HCT116 (cell line): ENCODE measurements around the gene UQCRC1. TPM values are rescaled to one million over a fixed set of nuclear protein-coding genes. Genes with fewer than 3 reads are reported as not detected.

ENCODE experiments used
- ATAC-seq: fragments of 200-7000 bp; cut with Tn5 transposase; 2 replicates; pipeline ENCODE4 v1.9.1; 2020; ENCODE audit warnings: mild to moderate bottlenecking, moderate library complexity
- BruUV-seq: library from RNA; stranded (reverse); fragments of 400-500 nt; replicated peaks from 2 replicates; lab custom pipeline; 2021; lab: Mats Ljungman, UMichigan
- CTCF ChIA-PET: fragments of 300-600 bp; sonication (Branson Sonifier 250); formaldehyde crosslinking; loops from one replicate; lab custom pipeline; 2021; ENCODE audit warnings: antibody characterized with exemption; lab: Charles Lee
- POLR2A ChIA-PET: fragments of 300-600, 350-600 bp; sonication (Branson Sonifier 250); formaldehyde crosslinking; loops from one replicate; lab custom pipeline; 2021; ENCODE audit warnings: antibody characterized with exemption; lab: Charles Lee
- RAD21 ChIA-PET, 2 experiments: fragments of 300-600 bp; sonication (Branson Sonifier 250); formaldehyde crosslinking; loops; one replicate each; lab custom pipeline; 2023; ENCODE audit warnings: low total read pairs in 2 of 2; ENCODE audit not compliant: uncharacterized antibody in 2 of 2, unreplicated experiment in 2 of 2, low non-redundant PET in 1 of 2; lab: Charles Lee
- DNase-seq: peaks from one replicate; pipeline ENCODE4 v3.0.0-alpha.2; 2010; ENCODE audit warnings: low read depth, low spot score
- H2AFZ ChIP-seq: fragments of 200-600 bp; shearing (Covaris generic), sonication (generic); 2 replicates; pipeline ENCODE4 v1.6.1; 2017; ENCODE audit warnings: low read depth, mixed run types, mixed read lengths, antibody characterized with exemption, low read length; ENCODE audit not compliant: poor library complexity, severe bottlenecking
- H3K27ac ChIP-seq: 2 replicates; pipeline ENCODE4 v1.5.1; 2012; ENCODE audit warnings: low read depth, low read length
- H3K27me3 ChIP-seq: fragments of 200-600 bp; sonication (generic); 2 replicates; pipeline ENCODE4 v1.6.1; 2016; ENCODE audit warnings: mixed run types, low read length, mixed read lengths; ENCODE audit not compliant: insufficient read depth
- H3K36me3 ChIP-seq, 2 experiments: fragments of 200-500 bp in 1 of 2; fragments of 200-600 bp in 1 of 2; sonication (Bioruptor generic) in 1 of 2; sonication (generic) in 1 of 2; 2 replicates each; pipeline versions ENCODE4 v1.5.1 to v1.6.1; 2014 to 2016; ENCODE audit warnings: low read length in 2 of 2, inconsistent platforms in 1 of 2, mixed read lengths in 1 of 2, mixed run types in 1 of 2; ENCODE audit not compliant: insufficient read depth in 2 of 2, control insufficient read depth in 1 of 2
- H3K4me1 ChIP-seq, 2 experiments: fragments of 200-600 bp in 1 of 2; sonication (generic) in 1 of 2; 2 replicates each; pipeline versions ENCODE4 v1.5.1 to v1.6.1; 2012 to 2017; ENCODE audit warnings: low read length in 2 of 2, inconsistent platforms in 1 of 2, mild to moderate bottlenecking in 1 of 2, mixed read lengths in 1 of 2, mixed run types in 1 of 2, moderate library complexity in 1 of 2; ENCODE audit not compliant: insufficient read depth in 2 of 2, control insufficient read depth in 1 of 2
- H3K4me2 ChIP-seq: fragments of 200-600 bp; sonication (generic); 2 replicates; pipeline ENCODE4 v1.6.1; 2017; ENCODE audit warnings: mixed run types, low read length, mixed read lengths
- H3K4me3 ChIP-seq, 2 experiments: fragments of 200-600 bp in 1 of 2; sonication (generic) in 1 of 2; replicated peaks in 1 of 2; 2 replicates each; pipeline ENCODE4 v1.5.1; 2011 to 2016; ENCODE audit warnings: low read length in 2 of 2, control low read depth in 1 of 2, low read depth in 1 of 2, mild to moderate bottlenecking in 1 of 2, mixed read lengths in 1 of 2, mixed run types in 1 of 2
- H3K79me2 ChIP-seq: fragments of 200-600 bp; sonication (generic); 2 replicates; pipeline ENCODE4 v1.6.1; 2017; ENCODE audit warnings: mild to moderate bottlenecking, mixed run types, low read length, moderate library complexity, mixed read lengths; ENCODE audit not compliant: insufficient read depth
- H3K9ac ChIP-seq: fragments of 200-600 bp; sonication (generic); 2 replicates; pipeline ENCODE4 v1.6.1; 2016; ENCODE audit warnings: low read length, mixed read lengths
- H3K9me2 ChIP-seq: fragments of 200-600 bp; sonication (generic), shearing (Covaris generic); 2 replicates; pipeline ENCODE4 v1.6.1; 2017; ENCODE audit warnings: mixed run types, mild to moderate bottlenecking, moderate library complexity; ENCODE audit not compliant: insufficient read depth
- H3K9me3 ChIP-seq, 2 experiments: fragments of 200-500 bp in 1 of 2; fragments of 200-600 bp in 1 of 2; sonication (Bioruptor generic) in 1 of 2; sonication (generic) in 1 of 2; 2 replicates each; pipeline ENCODE4 v1.6.1; 2014 to 2017; ENCODE audit warnings: low read length in 2 of 2, mixed read lengths in 2 of 2, inconsistent platforms in 1 of 2, low read depth in 1 of 2, mild to moderate bottlenecking in 1 of 2, mixed run types in 1 of 2, moderate library complexity in 1 of 2; ENCODE audit not compliant: control insufficient read depth in 1 of 2, insufficient read depth in 1 of 2
- H4K20me1 ChIP-seq: fragments of 200-600 bp; sonication (generic), shearing (Covaris generic); 2 replicates; pipeline ENCODE4 v1.6.1; 2017; ENCODE audit warnings: mixed run types, mild to moderate bottlenecking, moderate library complexity; ENCODE audit not compliant: insufficient read depth
- CBX3 ChIP-seq: IDR thresholded peaks from 2 replicates; pipeline ENCODE4 v1.6.1; 2012; ENCODE audit warnings: low read depth
- CEBPB ChIP-seq: IDR thresholded peaks from 2 replicates; pipeline ENCODE4 v1.6.1; 2012; ENCODE audit warnings: low read depth
- EZH2 ChIP-seq: fragments of 200-600 bp; sonication (generic); IDR thresholded peaks from 2 replicates; pipeline ENCODE4 v1.6.1; 2017; ENCODE audit warnings: antibody characterized with exemption, mixed run types
- FOSL1 ChIP-seq: IDR thresholded peaks from 2 replicates; pipeline ENCODE4 v1.6.1; 2012; ENCODE audit warnings: low read depth
- JUND ChIP-seq: IDR thresholded peaks from 2 replicates; pipeline ENCODE4 v1.6.1; 2012
- POLR2AphosphoS5 ChIP-seq: IDR thresholded peaks from 2 replicates; pipeline ENCODE4 v1.6.1; 2011; ENCODE audit warnings: mild to moderate bottlenecking, low read depth, low read length, moderate library complexity
- RAD21 ChIP-seq: IDR thresholded peaks from 2 replicates; pipeline ENCODE4 v1.6.1; 2012; ENCODE audit warnings: low read depth, mild to moderate bottlenecking
- SIN3A ChIP-seq: IDR thresholded peaks from 2 replicates; pipeline ENCODE4 v1.6.1; 2012; ENCODE audit warnings: low read depth
- SP1 ChIP-seq: IDR thresholded peaks from 2 replicates; pipeline ENCODE4 v1.6.1; 2012; ENCODE audit warnings: low read depth
- SRF ChIP-seq: IDR thresholded peaks from 2 replicates; pipeline ENCODE4 v1.6.1; 2012; ENCODE audit warnings: low read depth
- TCF7L2 ChIP-seq: IDR thresholded peaks from 2 replicates; pipeline ENCODE4 v1.7.0; 2011; ENCODE audit warnings: borderline replicate concordance, inconsistent platforms; ENCODE audit not compliant: insufficient read depth, insufficient read length; ENCODE audit errors: extremely low read depth
- YY1 ChIP-seq: IDR thresholded peaks from 2 replicates; pipeline ENCODE4 v1.6.1; 2011; ENCODE audit warnings: low read length, low read depth, moderate library complexity, mild to moderate bottlenecking; ENCODE audit not compliant: insufficient replicate concordance; ENCODE audit errors: extremely low read depth
- ZFX ChIP-seq: fragments of 450-650 bp; IDR thresholded peaks from 2 replicates; pipeline ENCODE4 v1.6.1; 2017
- ZNF274 ChIP-seq: fragments of 200-500 bp; sonication (Bioruptor generic); IDR thresholded peaks from 2 replicates; pipeline ENCODE4 v1.6.1; 2014; ENCODE audit warnings: mild to moderate bottlenecking, low read depth, low read length, inconsistent platforms
- intact Hi-C: fragments of 100-400 bp; cut with micrococcal nuclease; formaldehyde crosslinking; loops from 2 replicates; pipeline ENCODE4 v1.10.0; 2022
- total RNA-seq: library from RNA; stranded (reverse); gene quantifications from one replicate; pipeline ENCODE4 v1.2.1, GENCODE V29; 2021; ENCODE audit not compliant: unreplicated experiment
- TF ChIP-seq, protein P1 (sequence below), 3 experiments: fragments of 200-600 bp in 1 of 3; sonication (generic) in 1 of 3; IDR thresholded peaks in 2 of 3; conservative IDR thresholded peaks in 1 of 3; 2 replicates each; pipeline ENCODE4 v1.5.1; 2012 to 2017; ENCODE audit warnings: low read depth in 2 of 3, low read length in 2 of 3, antibody characterized with exemption in 1 of 3, borderline replicate concordance in 1 of 3, control low read depth in 1 of 3, mild to moderate bottlenecking in 1 of 3, mixed read lengths in 1 of 3, mixed run types in 1 of 3, moderate library complexity in 1 of 3; ENCODE audit not compliant: insufficient read depth in 1 of 3
- TF ChIP-seq, protein P2 (sequence below): IDR thresholded peaks from 2 replicates; pipeline ENCODE4 v1.6.1; 2012; ENCODE audit warnings: low read depth
- TF ChIP-seq, protein P3 (sequence below): IDR thresholded peaks from 2 replicates; pipeline ENCODE4 v1.6.1; 2012
- TF ChIP-seq, protein P4 (sequence below): IDR thresholded peaks from 2 replicates; pipeline ENCODE4 v1.6.1; 2011; ENCODE audit warnings: mild to moderate bottlenecking, low read length, moderate library complexity; ENCODE audit not compliant: insufficient replicate concordance; ENCODE audit errors: extremely low read depth
- TF ChIP-seq, protein P5 (sequence below): IDR thresholded peaks from 2 replicates; pipeline ENCODE4 v1.6.1; 2012

UQCRC1 gene
- total RNA-seq, 1 experiment from 2014 or later, result 318 TPM

DNA sequence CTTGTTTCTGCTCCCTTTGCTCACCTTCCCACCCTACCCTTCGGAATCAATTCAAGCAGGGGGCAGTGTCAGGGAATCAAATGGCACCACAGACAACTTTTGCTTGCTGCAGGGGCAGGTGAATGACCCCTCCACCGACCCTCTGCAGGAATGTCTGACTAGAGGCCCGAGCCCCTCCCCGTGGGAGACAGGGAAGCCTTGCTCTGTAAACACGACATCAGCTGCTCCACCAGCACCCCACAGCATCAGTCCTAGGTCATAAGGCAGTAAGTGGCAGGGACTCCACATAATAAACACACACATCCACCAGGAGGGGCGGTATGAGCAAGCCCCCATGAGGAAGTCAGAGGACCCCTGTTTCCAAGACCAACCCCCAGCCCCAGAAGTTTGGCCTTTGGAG lies 27.9 kb upstream of the UQCRC1 start:
- ATAC-seq, result no peak
- H3K79me2 ChIP-seq, result peaks cover 12% of the 10 kb centered on the region; the same call in 1 of the 2 replicates
- ChIA-PET CTCF (no interaction called here), POLR2A (no interaction called here), RAD21 (no interaction called here)
- no peak overlapping the region for H2AFZ ChIP-seq
- peaks cover 4 to 10% of the 10 kb centered on the region in 2 experiments; a peak in 2 of 4 replicates for H3K36me3 ChIP-seq
- no peak overlapping the region for H3K4me2 ChIP-seq
- no peaks in the 10 kb centered on the region for H4K20me1 ChIP-seq
- TF ChIP-seq CBX3 (no peak), TCF7L2 (no peak), ZFX (no peak), POLR2AphosphoS5 (no peak), EZH2 (no peak), YY1 (no peak), ZNF274 (no peak), SRF (no peak), SP1 (no peak), SIN3A (no peak), FOSL1 (no peak), RAD21 (no peak), CEBPB (no peak), JUND (no peak)
- TF ChIP-seq, protein P1, sequence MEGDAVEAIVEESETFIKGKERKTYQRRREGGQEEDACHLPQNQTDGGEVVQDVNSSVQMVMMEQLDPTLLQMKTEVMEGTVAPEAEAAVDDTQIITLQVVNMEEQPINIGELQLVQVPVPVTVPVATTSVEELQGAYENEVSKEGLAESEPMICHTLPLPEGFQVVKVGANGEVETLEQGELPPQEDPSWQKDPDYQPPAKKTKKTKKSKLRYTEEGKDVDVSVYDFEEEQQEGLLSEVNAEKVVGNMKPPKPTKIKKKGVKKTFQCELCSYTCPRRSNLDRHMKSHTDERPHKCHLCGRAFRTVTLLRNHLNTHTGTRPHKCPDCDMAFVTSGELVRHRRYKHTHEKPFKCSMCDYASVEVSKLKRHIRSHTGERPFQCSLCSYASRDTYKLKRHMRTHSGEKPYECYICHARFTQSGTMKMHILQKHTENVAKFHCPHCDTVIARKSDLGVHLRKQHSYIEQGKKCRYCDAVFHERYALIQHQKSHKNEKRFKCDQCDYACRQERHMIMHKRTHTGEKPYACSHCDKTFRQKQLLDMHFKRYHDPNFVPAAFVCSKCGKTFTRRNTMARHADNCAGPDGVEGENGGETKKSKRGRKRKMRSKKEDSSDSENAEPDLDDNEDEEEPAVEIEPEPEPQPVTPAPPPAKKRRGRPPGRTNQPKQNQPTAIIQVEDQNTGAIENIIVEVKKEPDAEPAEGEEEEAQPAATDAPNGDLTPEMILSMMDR (IDR thresholded peaks at IDR 0.05 in 2 of 3, conservative IDR thresholded peaks at IDR 0.05 in 1 of 3; ENCODE audit: borderline replicate concordance in 1 of 3, insufficient read depth in 1 of 3, low read depth in 2 of 3, low read length in 2 of 3), result no peak
- TF ChIP-seq, protein P2, sequence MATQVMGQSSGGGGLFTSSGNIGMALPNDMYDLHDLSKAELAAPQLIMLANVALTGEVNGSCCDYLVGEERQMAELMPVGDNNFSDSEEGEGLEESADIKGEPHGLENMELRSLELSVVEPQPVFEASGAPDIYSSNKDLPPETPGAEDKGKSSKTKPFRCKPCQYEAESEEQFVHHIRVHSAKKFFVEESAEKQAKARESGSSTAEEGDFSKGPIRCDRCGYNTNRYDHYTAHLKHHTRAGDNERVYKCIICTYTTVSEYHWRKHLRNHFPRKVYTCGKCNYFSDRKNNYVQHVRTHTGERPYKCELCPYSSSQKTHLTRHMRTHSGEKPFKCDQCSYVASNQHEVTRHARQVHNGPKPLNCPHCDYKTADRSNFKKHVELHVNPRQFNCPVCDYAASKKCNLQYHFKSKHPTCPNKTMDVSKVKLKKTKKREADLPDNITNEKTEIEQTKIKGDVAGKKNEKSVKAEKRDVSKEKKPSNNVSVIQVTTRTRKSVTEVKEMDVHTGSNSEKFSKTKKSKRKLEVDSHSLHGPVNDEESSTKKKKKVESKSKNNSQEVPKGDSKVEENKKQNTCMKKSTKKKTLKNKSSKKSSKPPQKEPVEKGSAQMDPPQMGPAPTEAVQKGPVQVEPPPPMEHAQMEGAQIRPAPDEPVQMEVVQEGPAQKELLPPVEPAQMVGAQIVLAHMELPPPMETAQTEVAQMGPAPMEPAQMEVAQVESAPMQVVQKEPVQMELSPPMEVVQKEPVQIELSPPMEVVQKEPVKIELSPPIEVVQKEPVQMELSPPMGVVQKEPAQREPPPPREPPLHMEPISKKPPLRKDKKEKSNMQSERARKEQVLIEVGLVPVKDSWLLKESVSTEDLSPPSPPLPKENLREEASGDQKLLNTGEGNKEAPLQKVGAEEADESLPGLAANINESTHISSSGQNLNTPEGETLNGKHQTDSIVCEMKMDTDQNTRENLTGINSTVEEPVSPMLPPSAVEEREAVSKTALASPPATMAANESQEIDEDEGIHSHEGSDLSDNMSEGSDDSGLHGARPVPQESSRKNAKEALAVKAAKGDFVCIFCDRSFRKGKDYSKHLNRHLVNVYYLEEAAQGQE, result no peak
- TF ChIP-seq, protein P3, sequence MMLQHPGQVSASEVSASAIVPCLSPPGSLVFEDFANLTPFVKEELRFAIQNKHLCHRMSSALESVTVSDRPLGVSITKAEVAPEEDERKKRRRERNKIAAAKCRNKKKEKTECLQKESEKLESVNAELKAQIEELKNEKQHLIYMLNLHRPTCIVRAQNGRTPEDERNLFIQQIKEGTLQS, result no peak
- TF ChIP-seq, protein P4, sequence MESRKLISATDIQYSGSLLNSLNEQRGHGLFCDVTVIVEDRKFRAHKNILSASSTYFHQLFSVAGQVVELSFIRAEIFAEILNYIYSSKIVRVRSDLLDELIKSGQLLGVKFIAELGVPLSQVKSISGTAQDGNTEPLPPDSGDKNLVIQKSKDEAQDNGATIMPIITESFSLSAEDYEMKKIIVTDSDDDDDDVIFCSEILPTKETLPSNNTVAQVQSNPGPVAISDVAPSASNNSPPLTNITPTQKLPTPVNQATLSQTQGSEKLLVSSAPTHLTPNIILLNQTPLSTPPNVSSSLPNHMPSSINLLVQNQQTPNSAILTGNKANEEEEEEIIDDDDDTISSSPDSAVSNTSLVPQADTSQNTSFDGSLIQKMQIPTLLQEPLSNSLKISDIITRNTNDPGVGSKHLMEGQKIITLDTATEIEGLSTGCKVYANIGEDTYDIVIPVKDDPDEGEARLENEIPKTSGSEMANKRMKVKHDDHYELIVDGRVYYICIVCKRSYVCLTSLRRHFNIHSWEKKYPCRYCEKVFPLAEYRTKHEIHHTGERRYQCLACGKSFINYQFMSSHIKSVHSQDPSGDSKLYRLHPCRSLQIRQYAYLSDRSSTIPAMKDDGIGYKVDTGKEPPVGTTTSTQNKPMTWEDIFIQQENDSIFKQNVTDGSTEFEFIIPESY, result no peak
- TF ChIP-seq, protein P5, sequence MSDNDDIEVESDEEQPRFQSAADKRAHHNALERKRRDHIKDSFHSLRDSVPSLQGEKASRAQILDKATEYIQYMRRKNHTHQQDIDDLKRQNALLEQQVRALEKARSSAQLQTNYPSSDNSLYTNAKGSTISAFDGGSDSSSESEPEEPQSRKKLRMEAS, result no peak
- TF ChIP-seq, all 23 proteins: peak for 0
- H3K9ac ChIP-seq, result no peak overlapping the region
- intact Hi-C loops, result no loop called here
- BruUV-seq, result no TSS peak
- H3K27me3 ChIP-seq, result no peaks in the 10 kb centered on the region
- no peak overlapping the region for H3K4me3 ChIP-seq
- no peaks in the 10 kb centered on the region for H3K9me2 ChIP-seq
- no peak overlapping the region for H3K27ac ChIP-seq
- H3K9me3 ChIP-seq, result no peaks in the 10 kb centered on the region
- DNase-seq, result no peak
- peaks cover 11 to 22% of the 10 kb centered on the region in 2 experiments for H3K4me1 ChIP-seq
